Measurements from ENCODE around the gene TDRD9. TPM values are rescaled to one million over a fixed set of nuclear protein-coding genes. Genes with fewer than 3 reads are reported as not detected.
A peak's percentile ranks its signal among the peaks of the same experiment; 100 is the strongest.

The TDRD9 gene
- total RNA-seq, 1 donor from 2014 or later, result 6.5 TPM

DNA sequence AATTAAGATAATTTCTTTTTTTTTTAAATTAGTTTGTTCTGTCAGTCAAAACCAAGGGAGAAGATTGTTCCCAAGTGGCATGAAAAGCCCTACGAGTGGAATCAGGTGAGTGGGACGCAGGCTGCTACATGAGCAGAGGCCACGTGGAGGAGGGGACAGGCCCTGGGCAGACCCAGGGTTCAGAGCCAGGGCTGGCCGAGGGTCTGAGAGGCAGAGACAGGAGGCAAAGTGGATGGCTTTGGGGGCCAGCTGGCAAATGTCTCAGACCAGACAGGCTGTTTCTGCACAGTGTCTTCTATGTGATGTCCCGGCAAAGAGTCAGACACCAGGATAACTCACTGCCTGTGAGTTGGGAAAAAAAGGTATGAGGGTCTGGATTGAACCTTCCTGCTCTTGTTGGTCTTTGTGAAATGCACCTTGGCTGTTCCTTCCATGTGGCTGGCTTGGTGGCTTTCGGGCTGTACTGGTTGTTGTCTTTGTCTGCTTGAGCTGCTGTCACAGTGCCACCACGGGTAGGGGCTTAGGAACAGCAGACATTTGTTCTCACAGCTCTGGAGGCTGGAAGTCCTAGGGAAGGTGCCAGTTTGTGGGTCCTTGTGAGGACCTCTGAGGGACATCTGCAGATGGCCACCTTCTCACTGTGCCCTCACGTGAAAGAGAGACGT lies 121.5 kb downstream of the TDRD9 start:
- DNase-seq (ENCODE audit: low spot score in 2 of 2), result no peak
- no peak for FAIRE-seq

DNA sequence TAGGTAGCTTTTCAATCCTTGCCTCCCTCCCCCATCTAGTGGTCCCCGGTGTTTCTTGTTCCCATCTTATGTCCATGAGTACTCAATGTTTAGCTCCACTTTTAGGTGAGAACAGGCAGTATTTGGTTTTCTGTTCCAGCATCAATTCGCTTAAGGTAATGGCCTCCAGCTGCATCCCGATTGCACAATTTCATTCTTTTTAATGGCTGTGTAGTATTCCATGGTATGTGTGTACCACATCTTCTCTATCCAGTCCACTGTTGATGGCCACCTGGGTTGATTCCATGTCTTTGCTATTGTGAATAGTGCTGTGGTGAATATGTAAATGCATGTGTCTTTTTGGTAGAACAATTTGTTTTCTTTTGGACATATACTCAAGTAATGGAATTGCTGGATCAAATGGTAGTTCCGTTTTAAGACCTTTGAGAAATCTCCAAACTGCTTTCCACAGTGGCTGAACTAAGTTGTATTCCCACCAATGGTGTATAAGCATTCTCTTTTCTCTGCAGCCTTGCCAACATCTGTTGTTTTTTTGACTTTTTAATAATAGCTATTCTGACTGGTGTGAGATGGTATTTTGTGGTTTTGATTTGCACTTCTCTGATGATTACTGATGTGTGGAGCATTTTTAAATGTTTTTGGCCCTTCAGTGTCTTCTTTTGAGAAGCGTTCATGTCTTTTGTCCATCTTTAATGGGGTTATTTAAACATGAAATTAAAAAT lies 123.0 kb downstream of the TDRD9 start:
- FAIRE-seq (no peak), DNase-seq (ENCODE audit: low spot score in 2 of 2) (no peak)

DNA sequence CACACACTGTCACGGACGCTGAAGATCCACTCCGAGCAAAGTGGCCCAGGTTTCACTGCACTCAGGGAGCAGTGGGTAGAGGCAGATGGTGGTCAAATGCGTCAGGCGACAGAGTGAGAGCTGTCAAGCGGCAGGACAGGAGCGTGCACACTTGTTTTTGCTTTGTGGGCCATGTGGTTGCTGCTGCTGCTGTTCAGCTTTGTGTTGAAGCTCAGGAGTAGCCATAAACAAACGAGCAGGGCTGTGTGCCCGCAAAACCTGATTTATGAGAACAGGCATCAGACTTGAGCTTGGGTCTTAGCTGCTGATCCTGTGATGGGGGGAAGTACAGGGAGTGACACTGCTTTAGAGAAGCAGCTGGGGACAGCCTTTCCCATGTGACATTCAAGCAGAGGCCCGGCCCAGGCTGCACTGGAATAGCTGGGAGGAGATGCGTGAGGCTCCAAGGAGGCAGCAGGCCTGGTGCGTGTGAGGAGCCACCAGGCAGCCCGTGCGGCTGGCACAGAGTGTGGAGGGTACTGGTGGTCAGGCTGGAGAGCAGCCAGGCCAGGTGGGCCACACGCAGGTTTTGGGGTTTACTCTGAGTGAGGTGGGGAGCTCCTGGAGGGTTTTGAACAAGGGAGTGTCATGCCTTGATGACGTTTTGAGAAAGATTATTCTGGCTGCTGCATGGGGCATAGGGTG lies 126.1 kb downstream of the TDRD9 start:
- FAIRE-seq (no peak), DNase-seq (ENCODE audit: low spot score in 2 of 2) (no peak)

DNA sequence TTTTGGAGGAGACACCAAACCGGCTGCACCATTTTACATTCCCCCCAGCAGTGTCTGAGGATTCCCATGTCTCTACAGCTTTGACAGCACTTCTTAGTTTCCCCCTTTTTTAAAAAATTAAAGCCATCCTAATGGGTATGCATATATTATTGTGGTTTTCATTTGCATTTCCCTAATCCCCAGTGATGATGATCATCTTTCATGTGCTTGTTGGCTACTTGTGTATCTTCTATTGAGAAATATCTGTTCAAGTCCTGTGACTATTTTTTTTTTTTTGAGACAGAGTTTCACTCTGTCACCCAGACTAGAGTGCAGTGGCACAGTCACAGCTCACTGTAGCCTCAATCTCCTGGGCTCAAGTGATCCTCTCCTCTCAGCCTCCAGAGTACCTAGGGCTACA lies 134.0 kb downstream of the TDRD9 start:
- FAIRE-seq (no peak), DNase-seq (ENCODE audit: low spot score in 2 of 2) (no peak)

DNA sequence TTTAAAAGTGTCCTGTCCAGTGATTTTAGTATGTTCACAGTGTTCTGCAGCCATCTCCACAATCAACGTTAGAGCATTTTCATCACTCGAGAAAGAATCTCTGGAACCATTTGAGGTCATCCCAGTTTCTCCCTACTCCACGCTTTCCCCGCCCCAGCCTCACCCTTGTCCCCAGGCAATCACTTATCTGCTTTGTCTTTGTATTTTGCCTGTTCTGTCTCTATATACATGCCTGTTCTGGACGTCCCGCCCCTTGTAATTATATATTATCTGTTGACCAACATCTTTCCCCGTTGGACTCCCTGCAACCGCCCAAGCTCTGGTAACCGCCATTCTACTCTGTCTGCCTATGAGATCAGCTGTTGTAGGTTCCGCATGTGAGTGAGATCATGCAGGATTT lies 135.7 kb downstream of the TDRD9 start:
- DNase-seq (ENCODE audit: low spot score in 2 of 2) (no peak), FAIRE-seq (no peak)

DNA sequence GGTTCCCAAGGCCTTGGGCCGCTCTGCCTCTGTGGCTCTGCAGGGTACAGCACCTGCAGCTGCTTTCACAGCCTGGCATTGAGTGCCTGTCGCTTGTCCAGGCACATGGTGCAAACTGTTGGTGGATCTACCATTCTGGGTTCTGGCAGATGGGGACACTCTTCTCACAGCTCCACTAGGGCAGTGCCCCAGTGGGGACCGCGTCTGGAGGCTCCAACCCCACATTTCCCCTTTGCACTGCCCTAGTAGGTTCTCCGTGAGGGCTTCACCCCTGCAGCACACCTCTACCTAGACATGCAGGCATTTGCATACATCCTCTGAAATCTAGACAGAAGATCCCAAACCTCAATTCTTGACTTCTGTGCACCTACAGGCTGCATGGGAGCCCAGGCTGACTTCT lies 138.0 kb downstream of the TDRD9 start:
- no peak for DNase-seq (ENCODE audit: low spot score in 2 of 2)
- FAIRE-seq, result no peak

DNA sequence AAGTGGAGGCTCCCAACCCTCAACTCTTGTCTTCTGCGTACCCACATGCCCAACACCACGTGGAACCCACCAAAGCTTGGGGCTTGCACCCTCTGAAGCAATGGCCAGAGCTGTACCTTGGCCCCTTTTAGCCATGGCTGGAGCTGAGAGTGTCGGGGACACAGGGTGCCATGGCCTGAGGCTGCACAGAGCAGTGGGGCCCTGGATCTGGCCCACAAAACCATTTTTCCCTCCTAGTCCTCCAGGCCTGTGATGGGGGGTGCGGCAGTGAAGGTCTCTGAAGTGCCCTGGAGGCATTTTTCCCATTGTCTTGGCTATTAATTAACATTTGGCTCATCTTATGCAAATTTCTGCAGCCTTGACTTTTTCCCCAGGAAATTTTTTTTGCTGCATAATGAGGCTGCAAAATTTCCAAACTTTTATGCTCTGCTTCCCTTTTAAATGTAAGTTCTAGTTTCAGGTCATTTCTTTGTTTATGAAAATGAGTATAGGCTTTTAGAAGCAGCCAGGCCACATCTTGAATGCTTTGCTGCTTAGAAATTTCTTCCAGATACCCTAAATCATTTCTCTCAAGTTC lies 138.6 kb downstream of the TDRD9 start:
- FAIRE-seq (no peak), DNase-seq (ENCODE audit: low spot score in 2 of 2) (no peak)

DNA sequence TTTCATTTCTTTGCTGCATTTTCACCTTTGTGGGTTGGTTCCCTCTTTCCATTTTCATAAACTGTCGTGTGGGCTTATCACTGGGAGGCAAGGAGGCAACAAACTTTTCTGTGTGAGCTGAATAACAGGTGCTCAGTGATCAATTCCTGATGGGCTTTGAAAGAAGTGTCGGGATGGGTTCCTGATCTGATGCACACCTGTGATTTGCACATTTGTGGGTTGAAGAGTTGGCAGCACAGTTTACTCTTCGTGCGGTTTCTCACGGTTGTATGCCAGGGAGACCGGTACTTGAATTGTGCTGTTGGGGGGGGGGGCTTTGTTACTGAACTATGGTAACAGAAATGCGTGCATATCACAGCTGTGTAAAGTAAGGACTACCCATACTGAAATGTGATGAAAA lies 141.3 kb downstream of the TDRD9 start:
- no peak for DNase-seq (ENCODE audit: low spot score in 2 of 2)
- FAIRE-seq, result no peak

DNA sequence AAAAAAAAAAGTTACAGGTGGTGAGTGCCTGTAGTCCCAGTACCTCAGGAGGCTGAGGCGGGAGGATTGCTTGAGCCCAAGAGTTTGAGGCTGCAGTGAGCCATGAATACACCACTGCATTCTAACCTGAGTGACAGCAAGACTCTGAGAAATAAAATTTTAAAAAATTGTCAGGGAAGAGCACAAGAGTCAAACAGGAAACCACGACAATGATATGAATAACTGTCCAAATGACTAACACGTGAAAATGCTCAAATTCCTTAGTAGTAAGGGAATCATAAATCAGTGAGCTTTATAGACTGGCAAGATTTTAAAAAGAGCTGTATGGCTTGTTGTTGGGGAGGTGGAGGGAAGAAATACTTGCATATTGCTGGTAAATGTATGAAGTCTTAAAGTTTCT lies 144.3 kb downstream of the TDRD9 start:
- no peak for FAIRE-seq
- DNase-seq (ENCODE audit: low spot score in 2 of 2), result no peak

DNA sequence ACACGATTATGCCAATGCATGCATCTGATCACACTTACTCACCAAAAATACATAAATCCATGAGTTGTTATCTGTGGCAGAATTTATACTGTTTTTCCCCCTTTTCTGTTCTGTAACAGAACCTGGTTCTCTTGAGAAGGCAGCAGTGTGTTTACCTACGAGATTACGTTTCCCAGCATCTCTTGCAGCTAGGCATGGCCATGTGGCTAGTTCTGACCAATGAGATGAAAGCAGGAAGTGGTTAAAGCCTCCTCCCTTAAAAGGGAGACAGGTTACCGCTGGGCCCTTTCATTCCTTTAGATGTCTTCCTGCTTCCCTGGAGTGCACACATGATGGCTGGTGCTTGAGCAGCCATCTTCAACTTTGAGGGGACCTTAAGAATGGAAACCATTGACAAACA lies 145.5 kb downstream of the TDRD9 start:
- DNase-seq (ENCODE audit: low spot score in 2 of 2) (no peak), FAIRE-seq (no peak)

DNA sequence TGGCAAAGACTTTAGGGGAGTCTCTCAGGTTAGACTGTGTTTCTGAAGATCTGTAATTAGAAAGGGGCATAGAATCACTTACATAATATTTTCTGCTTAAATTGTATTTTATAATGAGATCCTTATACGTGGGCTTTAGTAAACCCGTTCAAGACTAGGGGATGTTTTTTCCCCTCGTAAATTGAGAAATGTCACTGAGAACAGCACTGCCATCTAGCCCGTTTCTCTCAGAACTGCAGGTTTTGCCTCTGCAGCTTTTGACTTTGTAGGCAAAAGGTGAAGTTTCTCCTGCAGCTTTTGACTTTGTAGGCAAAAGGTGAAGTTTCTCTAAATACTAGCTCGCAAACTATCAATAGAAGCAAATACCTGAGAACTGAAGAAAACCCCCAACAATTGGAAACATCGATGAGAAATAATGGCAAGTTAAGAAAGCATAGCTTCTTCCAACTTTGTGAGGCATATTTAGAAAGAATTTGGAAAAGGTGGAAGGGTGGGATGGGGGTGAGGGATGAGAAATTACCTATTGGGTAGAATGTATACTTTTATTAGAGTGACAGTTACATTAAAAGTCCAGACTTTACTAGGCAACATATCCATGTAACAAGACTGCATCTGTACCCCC lies 147.4 kb downstream of the TDRD9 start:
- FAIRE-seq, result no peak
- DNase-seq (ENCODE audit: low spot score in 2 of 2), result peak in 1 of 2 donors; percentile 13

DNA sequence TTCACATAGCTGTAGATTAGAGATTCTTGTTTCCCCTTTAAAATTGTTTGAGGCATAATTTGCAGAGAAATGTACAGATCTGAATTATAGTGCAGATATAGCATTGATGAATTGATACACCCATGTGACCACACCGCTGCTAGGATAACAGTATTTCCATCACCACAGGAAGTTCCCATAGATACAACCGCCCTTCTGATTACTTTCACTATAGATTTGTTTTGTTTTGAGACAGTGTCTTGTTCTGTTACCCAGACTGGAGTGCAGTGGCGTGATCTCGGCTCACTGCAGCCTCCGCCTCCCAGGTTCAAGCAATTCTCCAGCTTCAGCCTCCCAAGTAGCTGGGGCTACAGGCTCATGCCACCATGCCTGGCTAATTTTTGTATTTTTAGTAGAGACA lies 148.5 kb downstream of the TDRD9 start:
- FAIRE-seq (no peak), DNase-seq (ENCODE audit: low spot score in 2 of 2) (no peak)

DNA sequence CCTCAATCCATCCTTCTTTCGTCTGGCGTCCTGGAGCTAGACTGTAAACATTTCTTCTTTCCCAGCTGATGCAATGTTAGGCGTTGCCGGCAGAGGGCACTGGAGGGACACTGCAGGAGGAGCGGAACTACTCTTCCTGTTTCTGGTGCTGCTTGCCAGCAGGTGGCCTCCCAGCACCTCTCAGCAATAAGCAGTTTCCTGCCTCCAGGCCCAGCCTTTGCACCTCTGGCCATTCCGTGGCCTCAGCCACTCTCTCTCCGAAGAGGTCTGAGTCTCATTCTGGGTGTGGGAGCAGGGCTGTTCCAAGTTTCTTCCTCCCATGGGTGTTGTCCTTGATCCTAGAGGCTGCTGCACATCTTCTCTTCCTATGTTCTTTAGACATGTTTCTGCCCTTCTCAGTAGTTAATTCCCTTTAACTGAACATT lies 149.8 kb downstream of the TDRD9 start:
- FAIRE-seq, result no peak
- peak; percentile 73 to 90 for DNase-seq (ENCODE audit: low spot score in 2 of 2)

DNA sequence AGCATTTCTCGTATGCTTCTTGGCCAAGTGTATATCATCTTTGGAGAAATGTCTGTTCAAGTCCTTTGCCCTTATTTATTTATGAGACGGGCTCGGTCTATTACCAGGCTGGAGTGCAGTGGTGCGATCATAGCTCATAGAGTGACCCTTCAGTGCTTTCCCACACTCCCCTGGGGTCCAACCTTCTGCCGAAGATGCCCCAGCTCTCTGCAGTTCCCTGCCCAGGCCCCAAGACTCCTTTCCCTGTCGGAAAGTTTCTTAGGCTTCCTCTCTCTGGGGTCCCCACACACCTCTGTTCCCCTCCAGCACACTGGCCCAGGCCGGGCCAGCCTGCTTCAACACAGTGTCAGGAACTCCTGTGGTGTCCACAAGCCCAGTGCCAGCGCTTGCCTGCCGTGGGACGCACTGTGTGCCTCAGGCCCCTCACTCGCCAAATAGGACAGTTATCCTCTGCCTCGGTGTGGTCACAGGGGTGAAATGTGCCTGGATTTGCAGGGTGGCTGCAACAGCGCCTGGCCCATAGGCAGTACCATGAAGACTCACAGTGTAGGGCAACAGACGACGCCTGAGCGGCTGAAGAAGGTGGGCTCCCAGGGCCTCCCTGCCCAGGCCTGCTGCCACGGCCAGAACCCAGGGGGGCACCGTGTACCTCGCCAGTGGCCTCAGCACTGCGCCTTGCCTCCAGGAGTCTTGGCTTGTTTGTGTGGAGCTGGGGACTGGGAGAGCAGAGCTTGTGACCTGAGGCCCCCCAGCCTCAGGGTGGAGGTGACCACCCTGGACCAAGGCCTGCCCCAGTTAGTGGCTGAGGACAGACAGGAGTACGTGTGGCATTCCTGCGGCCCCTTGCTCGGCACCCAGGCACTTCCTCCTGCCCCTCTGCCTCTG lies 152.4 kb downstream of the TDRD9 start:
- no peak for FAIRE-seq
- peak in 1 of 2 donors; percentile 5 for DNase-seq (ENCODE audit: low spot score in 2 of 2)

DNA sequence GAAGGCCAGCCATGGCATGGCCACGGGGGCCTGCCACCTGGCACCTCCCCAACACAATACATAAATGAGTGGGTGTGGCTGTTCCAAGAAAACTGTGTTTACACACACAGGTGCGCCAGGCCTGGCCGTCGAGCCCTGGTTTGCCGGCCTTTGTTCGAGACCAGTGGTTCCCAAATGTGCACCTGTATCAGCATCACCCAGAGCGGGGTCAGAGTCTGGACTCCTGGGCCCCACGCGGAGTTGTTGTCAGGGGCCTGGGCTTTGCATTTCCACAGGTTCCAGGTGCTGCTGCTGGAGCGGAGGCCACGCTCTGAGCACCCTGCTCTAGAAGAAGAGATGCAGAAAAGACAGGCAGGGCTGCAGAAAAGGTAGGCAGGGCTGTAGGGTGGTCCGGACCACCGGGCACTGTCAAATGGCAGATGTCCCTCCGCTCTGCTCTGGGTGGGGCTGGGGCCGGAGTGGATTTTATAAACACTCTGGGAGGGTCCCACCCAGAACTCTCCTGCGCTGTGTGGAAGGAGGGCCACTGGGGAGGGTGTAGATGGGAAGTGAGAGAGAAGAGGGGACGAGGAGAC lies 153.1 kb downstream of the TDRD9 start:
- no peak for FAIRE-seq
- peak in 1 of 2 donors; percentile 6 for DNase-seq (ENCODE audit: low spot score in 2 of 2)

DNA sequence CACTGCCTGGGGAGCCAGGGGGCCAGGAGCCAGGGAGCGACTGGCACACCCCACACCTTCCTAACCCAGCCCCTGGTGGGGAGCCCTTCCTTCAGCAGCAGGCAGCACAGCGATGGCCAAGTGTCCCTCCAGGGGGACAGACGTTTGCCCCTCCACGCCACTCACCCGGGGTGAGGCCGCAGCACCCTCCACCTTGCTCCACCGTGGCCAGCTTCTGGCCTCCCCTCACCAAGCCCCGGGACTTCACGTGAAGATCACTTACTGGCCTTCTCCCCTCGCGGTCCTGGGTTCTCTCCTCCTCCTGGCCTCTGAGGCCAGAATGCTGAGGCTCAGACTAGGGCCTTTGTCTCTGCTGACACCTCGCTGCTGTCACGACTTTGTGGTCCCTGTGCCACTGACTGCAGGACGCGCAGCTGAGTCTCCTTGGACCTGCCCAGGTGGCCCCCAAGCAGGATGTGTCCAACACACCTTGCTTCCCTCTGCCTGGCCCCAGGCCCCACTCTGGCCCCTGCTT lies 153.8 kb downstream of the TDRD9 start:
- DNase-seq (ENCODE audit: low spot score in 2 of 2) (peak in 1 of 2 donors; percentile 10), FAIRE-seq (no peak)

DNA sequence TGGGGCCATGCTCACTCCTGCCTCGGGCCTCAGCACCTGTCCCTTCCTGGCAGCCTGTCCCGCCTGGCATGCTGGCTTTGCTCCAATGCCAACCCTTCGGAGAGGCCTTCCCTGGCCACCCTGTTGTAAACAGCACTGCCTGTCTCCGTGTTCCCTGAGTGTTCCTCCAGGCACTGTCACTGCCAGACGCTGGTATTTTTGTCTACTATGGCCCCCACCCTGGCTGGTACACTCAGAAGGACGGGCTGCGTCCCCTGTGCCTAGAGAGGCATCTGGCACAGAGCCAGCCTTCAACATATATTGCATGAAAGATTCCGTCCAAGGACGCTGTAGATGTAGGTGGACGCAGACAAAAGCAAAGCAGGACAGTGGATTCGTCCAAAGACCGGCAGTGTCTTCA lies 154.6 kb downstream of the TDRD9 start:
- DNase-seq (ENCODE audit: low spot score in 2 of 2) (peak; percentile 9 to 14), FAIRE-seq (no peak)

DNA sequence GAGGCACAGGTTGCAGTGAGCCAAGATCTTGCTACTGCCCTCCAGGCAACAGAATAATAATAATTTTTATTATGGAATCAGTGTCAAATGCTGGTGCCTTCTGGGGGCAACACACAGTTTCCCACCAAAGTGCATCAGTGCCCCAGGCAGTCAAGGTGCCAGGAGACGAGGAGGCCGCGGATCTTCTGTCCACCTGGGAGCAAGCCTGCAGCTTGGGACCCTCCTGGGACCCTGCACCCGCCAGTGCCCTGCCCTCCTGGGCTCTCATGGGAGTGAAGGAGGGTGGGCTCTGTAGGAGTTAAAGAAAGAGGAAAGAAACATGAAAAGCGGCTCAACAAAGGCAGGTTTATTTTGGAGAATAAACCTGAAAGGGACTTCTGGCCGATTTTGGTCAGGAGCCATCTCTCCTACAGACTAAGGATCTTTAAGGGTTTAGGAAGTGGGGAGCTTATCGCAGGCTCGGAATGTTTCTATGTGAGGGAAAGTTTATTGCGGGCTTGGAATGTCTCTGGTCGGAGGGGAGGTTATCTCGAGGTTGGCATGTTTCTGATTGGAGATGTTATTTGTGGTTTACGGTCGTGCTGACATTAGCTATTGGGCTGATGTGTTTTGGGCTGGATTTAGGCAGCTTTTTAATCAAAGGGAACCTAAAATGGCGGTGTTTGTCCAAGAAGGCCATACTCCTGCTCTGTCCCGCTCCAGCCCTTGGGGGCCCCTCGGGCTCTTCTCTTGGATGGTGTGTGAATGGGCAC lies 156.2 kb downstream of the TDRD9 start:
- FAIRE-seq (no peak), DNase-seq (ENCODE audit: low spot score in 2 of 2) (peak in 1 of 2 donors; percentile 25)

Data from frontal cortex (tissue), 4 donors.